GM18507 (cell line): Measurements from ENCODE around the gene PRDM16.

ENCODE experiments used
- DNase-seq: peaks from one replicate; pipeline ENCODE4 v3.0.0; 2011; ENCODE audit warnings: low read depth; ENCODE audit not compliant: insufficient read length; ENCODE audit errors: extremely low spot score
- FAIRE-seq: peaks from 2 replicates; lab custom pipeline; 2011; peaks lifted over from hg19 to GRCh38; lab: Jason Lieb, UNC

PRDM16 gene

DNA sequence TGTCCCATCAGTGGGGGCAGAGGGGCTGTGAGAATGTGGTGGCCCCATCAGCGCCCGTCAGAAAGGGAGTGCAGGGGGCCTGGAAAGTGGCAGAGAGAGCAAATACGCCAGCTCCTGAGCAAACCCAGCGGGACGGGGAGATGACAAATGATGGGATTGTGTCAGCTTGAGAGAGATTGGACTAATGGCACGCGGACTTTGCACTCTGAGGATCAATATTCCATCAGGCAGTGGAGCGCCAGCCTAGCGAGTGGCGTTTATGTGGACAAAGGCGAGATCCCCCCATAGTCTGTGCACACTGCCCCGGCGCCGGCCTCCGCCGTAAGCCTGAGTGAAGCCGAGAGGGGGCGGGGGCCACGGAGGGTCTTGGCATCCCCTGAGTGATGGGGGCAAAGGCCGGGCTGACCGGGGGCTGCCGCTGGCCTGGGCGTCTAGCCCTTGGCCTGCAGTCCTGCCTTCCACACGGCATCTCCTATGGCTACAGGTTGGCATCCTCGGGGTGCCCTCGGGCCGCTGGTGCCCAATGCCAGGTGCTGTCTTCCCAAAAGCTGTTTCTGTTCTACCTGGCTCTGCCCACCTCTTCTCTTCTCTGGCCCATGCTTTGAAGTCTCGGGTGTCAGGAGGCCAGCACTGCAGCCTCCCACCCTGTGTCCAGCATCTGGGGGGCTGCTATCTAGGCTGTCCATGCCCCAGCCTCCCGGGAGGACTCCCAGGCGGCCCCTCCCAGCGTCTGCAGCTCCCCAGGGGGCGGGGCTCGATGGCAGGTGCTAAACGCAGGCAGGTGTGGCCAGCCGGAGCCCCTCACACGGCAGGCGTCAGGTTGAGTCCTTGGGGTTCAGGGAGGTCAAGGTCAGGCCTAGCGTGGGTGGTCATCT lies 46.5 kb downstream of the PRDM16 start:
- FAIRE-seq (no peak), DNase-seq (no peak)

DNA sequence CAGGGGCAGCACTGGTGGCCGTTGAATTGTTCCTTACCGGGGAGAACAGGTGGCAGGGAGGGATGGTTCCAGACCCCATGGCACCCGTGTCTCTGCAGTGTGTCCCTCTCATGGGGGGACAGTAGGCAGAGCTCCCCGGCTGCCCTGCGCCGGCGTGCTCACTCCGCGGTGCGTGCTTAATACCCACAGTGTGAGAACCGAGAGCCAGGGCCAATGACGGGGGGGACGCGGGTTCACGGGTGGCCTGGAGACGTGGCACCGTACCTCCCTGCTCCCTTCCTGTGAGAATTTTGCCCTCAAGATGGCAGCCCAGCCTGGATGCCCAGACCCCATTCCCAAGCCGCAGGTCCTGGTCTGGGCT lies 47.1 kb downstream of the PRDM16 start:
- no peak for FAIRE-seq
- DNase-seq: no peak

DNA sequence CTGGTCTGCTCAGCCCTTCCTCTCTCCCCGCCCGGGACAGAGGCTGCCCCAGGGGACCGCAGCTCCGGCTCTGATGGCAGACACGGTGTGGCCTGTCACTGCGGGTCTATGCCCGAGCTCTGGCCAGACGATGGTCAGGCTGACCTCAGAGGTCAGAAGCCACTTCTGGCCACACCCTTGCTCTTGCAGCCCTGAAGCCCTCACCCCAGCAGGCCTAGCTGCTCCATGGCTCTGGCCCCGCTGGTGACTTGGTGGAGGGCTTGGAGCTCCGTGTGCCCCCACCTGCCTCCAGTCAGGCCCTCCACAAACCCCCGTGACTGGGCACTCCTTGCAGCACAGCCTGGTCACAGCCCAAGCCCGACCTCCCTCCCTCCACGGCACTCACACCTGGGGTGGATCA lies 47.6 kb downstream of the PRDM16 start:
- DNase-seq (no peak), FAIRE-seq (no peak)

DNA sequence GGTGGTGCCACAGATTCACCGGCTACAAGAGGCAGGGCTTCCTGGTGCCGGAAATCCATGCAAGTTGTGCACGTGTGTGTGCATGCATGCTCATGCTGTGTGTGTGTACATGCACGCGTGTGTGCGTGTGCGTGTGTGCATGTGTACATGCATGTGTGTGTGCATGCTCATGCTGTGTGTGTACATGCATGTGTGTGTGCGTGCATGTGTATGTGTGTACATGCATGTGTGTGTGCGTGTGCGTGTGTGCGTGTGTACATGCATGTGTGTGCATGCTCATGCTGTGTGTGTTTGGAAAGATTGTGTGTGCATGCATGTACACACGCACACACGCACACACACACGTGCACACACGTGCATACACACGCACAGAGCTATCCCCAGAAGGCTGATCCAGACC lies 48.9 kb downstream of the PRDM16 start:
- FAIRE-seq: no peak
- DNase-seq: no peak

DNA sequence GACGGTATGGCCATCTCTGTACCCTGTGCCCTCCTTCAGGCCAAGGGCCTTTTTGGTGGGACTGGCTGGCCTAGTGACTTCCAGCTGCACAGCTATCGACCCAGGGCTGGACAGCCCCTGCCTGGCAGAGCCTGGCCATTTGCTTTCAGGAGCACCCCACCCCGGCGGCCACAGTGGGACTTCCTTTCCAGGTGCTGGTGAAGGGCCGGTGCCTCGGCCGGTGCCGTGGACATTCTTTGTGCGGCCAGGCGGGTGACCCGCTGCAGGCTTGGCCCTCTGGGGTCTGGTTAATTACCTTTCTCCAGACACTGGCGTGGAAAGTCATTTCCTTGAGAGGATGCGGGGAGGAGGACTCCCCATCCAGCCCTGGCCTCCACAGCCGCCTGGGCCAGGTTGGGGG lies 50.1 kb downstream of the PRDM16 start:
- FAIRE-seq (no peak), DNase-seq (no peak)

DNA sequence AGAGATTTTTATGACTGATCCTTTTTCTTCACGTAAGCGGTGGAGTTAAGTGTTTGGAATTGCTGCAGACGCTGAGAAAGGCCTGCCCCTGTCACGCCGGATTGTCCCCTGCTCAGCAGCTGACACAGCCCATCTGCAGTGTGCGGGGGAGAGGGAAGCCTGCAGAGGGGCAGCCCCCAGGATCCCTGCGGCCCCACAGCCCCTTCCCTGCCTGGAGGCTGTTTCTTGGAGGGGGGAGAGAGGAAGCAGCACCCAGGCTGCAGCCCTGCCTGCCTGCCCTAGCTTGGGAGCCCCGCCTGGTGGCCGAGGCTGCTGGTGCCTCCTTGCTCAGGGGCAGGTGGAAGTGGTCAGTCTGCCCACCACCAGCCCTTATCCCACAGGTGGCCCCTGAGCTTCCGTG lies 50.7 kb downstream of the PRDM16 start:
- no peak for FAIRE-seq
- DNase-seq: no peak

DNA sequence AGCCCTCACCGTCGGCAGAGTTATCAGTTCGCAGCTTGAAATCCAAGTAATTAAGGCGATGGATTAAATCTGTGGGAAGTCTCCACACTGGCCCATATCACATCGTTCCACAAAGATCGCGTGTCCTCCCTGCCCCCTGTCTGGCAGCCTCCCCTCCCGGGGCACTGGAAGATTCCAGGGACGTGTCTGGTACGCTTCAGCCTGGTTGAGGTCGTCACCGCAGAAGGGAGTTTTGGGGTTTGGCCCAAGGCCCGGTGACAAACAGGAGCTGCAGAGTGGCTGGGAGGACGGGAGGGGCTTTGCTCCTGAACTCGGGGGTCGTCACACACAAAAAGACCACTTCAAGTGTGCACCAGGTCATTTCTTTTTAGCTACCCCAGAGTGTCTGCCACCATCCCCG lies 51.1 kb downstream of the PRDM16 start:
- FAIRE-seq (no peak), DNase-seq (no peak)

DNA sequence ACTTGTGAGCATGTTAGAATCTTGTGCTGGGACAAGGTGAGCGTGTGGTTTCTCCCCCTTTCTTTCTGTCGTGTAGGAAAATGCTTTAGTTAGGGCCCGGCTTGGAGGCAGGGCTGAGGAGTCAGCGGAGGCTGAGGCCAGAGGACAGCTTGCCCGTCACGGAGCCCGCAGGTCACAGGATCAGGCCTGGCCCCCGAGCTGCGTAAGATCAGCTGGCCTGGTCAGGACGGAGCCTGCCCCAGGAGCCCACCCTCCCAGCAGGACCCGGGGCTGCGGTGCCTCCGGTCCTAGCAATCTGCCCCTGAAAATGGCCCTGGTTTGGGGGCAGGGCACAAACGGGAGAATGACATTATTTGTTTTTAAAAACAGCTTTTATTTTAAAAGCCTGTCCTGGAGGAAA lies 52.0 kb downstream of the PRDM16 start:
- FAIRE-seq (no peak), DNase-seq (no peak)

DNA sequence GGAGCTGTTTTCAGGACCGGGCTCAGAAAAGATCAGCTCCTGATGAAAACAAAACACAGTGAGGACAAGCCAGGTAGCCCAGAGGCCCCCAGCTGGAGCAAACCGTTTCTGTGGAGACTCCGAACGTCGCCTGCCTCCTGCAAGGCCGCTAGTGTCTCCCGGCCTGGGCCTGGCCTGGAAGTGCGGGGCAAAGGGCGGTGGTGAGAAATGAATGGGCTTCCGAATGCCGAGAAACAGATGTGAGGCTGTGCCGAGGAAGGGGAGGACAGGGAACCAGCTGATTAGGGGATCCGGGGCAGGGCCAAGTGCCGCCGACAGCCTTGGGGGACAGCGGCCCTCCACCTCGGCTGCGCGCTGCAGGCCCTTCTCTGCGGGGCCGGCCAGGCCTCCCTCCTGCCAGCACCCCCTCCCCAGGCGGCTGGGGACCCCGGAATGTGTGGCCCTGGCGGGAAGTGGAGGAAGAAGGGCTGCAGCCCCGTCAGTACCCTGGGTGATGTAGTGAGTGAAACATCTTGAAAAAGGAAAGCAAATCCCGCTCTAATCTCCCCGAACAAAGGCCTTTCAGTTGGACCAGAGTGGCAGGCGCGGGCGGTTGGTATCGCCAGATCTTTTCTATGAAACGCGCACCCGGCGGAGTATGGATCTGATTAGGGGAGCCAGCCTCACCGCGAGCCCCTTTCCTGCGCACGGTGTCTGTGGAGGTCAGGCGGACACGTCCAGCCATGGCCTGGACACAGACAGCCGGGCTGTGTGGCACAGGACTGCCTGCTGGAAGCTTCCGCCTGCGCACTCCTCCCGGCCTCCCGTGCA lies 52.6 kb downstream of the PRDM16 start:
- FAIRE-seq (no peak), DNase-seq (no peak)

DNA sequence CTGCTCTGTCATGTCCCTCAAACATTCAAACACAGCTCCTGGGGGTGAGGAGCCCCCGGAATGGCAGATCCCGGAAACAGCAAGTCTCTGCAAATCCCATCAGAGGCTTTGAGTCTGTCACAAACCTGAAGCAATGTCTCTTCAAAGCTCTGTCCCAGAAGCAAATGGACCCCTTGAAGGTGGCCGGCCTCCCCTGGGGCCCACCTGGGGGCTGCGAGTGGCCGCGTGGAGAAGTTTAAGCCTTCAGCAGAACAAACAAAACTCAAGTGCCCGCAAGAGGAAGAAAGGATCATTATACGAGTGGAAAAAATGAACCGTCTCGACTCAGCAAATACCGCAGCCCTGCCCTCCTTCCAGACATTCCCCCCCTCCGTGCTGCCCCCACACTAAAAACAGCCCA lies 53.3 kb downstream of the PRDM16 start:
- no peak for FAIRE-seq
- no peak for DNase-seq

DNA sequence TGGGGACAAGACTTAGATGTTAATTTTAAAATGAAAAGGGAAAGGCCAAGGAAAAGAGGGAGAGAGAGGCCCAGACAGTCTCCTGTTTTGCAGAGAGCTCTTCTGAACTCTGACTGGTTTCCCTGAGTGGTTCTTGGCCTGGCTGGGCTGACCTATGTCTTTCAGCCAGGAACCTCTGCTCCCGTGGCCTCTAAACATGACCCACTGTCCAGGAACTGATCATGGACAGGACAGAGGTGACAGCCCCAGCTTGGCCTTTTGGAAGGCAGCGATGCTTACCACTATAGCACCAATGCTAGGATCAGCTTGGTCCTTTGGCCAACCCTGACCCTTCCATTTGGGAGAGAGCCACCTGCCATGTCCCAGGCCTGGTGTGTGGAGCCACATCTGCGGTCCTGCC lies 55.2 kb downstream of the PRDM16 start:
- no peak for DNase-seq
- no peak for FAIRE-seq

DNA sequence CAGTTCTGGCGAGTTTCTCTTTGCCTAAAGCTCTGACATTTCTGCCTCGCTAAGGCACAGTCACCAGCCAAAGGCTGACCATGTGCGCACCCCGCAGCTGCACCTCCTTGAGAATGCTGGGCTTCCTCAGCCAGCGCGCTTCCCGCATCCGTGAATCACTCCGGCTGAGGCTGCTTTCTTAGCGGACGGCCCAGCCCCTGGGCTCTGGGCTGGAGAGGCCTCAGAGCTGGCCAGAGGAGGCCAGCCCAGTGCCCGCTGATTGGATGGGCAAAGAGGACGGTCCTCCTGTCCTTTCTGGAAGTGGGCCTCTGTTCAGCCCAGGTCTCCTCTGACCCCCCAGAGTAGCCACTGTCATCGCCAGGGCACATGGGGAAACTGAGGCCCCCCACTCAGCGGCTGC lies 56.1 kb downstream of the PRDM16 start:
- DNase-seq (no peak), FAIRE-seq (no peak)

DNA sequence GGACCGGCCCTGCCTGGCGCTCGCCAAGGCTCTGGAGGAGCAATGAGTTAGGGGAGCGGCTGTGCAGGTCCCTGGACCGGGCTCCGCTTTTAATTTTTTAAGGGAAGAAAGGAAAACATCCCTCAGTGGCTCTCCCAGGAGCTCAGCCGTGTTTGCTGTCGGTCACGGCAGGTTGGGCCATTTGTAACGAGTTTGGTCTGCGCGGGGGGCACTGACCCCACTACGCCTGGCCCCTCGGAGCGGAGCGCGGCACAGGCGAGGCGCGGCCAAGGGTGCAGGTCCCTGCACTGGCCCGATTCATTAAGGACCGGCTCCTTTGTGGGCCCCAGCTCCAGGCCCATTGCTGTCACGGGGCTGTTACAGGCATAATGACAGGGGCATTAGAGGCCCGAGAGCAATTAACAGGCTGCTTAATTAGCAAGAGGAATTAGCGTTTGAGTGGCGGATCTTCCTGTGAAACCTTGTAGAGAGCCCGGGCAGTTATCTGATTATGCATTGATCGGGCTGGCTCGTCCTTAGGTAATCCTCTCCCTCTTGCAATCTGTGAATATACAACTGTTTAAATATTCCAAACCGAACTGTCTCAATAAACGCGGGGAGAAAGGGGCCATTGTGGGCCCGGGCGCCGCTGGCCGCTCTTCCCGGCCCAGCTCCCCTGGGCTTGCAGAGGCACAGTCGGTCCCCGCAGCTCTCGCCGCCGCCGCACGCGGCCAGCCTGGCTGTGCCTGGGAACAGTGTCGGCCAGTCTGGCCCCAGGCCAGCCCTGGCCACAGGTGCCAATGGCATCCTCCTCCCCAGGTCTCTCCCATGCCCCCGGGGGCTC lies 56.8 kb downstream of the PRDM16 start:
- no peak for DNase-seq

DNA sequence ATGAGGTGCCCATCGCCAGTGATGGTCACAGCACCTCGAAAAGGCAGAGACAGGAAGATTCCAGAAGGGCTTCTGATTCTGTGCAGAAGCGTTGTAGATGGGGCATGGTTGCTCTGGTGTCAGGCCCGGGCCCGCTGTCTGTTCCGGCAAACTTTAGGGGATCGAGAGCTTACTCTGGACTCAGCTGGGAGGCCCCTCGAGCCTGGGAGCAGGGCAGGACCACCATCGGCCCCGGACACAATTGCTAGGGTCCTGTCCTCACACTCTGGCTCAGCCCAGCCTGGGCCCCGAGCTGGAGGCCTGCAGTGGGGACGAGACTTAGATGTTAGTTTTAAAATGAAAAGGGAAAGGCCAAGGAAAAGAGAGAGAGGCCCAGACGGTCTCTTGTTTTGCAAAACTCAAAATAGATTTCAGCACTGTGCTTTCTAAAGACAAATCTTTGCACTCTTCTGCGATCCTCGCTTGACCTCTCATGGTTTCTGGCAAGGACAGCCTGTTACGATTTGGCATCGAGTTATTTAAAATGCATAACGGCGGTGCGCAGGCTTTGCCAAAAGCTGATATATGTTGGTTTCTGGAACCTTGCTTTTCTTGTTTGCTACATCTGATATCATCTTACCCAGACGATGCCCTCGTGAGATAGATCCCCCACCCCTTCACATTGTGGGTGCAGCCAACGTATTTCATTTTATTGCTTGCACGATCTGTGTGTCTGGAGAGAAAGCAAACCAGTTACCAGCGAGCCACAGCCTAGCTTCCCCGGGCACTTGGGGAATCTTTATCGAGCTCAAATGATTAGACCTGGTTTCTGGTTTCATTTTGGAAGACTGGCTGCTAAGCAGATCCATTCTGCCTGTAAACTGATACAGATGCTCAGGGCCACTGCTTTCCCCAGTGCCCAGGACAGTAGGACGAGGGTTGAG lies 58.0 kb downstream of the PRDM16 start:
- DNase-seq (no peak), FAIRE-seq (no peak)

More for the DNA sequence above, 56.8 kb downstream of the PRDM16 start:
- no peak for FAIRE-seq

DNA sequence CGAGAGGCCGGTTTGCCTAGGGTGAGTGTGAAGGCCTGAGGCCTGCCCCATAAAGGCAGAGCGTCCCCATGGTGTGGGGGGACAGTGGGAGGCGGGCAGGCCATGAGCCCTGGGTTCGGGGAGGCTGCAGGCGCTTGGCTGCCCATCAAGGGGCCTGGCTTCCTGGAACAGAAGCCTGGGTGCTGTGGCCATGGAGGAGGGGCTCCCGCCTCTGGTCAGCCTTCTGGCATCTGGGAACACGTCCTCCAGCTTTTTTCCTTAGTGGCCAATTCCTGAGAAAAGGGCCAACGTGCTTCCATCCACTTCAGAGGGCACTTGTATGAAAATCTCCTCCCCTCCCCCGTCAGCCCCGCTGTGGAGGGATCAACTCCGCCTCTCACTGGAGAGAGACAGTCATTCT lies 58.7 kb downstream of the PRDM16 start:
- FAIRE-seq: no peak

DNA sequence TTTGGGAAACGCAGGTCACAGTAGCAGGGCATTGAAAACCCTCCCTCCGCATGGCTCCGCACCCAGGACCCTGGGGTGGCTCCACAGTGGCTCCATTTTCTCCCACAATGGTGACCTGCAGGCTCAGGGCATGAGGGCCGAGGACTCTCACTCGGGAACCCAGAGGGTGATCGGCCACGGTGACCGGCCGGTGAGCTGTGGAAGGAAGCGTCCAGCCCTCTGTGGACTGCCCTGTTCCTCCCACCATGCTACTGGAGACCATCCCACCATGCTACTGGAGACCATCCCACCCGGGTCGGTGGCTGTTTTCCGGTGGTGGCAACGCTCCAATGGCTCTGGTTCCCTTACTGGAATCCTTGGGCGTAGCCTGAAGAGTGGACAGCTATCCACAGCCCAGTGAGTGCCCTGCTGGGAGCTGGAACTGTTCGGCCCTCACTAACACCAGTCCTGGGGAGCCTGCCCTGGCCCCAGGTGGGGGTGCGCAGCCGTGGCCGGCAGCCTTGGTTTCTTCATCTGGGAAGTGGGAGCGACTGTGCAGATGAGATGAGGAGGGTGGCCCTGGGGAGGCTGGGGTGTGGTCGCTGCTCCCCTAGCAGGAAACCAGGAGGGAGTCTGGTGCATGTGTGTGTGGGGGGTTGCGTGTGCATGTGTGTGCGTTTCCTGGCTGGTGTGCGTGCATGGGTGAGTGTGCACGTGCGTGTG lies 59.6 kb downstream of the PRDM16 start:
- FAIRE-seq (no peak), DNase-seq (no peak)

More for the DNA sequence above, 58.7 kb downstream of the PRDM16 start:
- no peak for DNase-seq

DNA sequence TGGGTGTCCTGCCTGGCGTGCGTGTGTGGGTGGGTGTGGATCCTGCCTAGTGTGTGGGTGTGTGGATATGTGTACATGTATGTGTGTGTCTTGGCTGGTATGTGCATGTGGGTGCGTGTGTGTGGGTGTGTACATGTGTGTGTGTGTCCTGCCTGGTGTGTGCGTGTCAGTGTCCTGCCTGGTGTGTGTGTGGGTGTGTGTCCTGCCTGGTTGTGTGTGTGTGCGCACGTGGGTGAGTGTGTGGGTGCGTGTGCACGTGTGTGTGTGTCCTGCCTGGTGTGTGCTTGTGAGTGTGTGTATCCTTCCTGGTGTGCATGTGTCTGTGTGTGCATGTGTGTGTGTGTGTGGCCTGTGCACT lies 60.1 kb downstream of the PRDM16 start:
- FAIRE-seq (no peak), DNase-seq (no peak)

DNA sequence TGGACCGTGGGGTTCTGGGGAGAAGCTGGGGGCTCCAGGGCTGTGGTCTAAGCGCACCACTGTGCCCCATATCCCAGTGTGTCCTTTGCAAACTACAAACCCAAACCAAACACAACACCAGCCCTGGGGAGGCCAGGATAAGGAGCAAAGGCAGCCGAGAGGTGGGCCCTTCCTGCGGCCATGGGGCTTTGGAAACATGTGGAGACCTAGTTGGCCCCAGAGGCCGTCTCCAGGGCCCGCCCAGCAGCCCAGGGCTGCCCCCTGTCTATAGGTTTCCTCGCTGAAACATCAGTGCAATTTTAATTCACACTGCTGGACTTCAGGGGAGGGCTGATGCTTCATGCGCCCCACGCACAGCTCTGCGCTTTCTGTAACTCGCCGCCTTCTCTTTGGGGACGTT lies 61.3 kb downstream of the PRDM16 start:
- DNase-seq: no peak
- no peak for FAIRE-seq

DNA sequence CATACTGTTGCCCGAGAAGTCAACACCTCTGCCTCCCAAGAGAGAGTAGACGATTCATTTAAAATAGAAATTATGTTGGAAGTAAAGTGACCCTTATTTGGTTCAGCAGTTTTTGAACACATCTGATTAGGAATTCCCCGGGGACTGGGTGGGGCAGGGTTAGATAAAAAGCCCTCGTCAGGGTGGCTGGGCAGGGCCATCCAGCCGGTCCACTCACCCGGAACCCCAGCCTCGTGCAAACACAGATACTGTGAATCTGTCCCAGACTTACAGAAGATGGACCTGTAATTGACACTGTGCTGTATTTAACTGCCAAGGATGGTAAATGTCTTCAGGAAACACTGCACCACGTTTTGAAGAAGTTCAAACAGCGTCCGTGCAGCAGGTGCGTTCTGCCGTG lies 63.7 kb downstream of the PRDM16 start:
- DNase-seq (no peak), FAIRE-seq (no peak)
